Brain pericyte (primary cell): Measurements from ENCODE around the gene PCNX4.

ENCODE experiments used
- DNase-seq: peaks from one replicate; pipeline ENCODE4 v3.0.0-alpha.2; 2012; ENCODE audit warnings: low read depth, low spot score

PCNX4 gene

DNA sequence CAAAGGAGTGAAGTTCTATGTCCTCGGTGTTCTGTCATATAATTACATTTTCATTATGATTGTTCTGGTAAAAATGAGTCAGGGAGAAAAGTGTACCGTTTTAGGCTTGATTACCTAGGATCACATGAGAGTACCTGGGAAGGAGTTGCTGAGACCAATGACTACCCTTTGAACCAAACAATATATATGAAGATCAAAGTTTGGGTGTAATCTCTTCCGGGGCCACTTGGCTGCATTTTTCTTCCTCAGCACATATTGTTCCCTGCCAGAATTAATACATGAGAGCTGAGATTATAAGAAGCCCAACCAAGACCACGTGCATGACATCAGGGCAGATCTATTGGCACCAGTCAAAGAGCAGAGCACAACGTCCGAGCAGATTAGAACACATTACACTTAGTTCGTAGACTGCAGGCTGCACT lies 114.5 kb downstream of the PCNX4 start:
- no peak for DNase-seq

DNA sequence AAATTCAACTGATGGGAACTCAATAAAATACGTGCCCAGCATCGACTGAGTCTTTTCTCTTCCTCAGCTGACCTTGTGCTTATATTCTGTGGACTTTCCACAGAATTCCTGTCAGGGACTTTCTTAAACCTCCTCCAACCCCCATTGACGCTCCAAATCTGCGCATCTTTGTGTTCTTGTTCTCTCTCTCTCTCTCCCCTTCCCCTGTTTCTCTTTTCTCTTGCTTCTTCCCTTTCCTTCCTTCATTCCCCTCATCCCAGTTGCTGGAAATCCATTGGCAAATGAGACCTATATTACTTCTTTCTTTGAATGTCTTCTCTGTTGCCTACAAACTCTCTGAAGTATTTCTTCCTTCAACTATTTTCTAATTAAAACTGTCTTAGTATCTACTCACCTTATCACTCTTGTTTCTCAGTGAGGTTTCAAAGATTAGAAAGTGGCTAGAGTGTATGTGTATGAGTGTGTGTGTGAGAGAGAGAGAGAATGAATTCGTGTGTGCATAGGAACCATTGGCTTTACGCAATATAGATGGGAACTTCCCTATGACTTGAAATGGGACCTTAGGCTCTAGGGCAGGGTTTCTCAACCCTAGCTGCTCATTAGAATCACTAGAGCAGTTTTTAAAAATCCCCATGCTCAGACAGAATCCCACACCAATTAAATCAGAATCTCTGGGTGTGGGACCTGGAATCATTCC lies 115.3 kb downstream of the PCNX4 start:
- DNase-seq, result no peak

GRCh38 chr14:60210703-60211102 lies 119.0 kb downstream of the PCNX4 start:
- no peak for DNase-seq

DNA sequence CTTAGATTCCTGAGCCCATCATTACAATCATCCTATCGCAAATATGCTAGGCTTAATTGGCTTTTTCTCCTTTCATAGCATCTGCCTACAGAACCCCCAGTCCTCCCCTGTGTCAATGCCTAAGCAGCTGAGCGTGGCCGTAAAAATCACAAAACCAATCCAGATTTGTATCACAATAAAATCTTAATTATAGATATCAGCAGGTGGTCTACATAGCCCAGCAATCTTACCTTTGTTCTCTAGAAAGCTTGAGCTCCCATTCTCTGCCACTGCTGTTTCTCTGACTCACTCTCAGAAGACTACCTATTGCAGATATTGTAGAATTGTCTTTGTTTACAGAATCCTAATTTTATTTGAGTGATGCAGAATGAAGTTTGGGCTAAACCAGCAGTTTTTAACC lies 119.4 kb downstream of the PCNX4 start:
- no peak for DNase-seq

DNA sequence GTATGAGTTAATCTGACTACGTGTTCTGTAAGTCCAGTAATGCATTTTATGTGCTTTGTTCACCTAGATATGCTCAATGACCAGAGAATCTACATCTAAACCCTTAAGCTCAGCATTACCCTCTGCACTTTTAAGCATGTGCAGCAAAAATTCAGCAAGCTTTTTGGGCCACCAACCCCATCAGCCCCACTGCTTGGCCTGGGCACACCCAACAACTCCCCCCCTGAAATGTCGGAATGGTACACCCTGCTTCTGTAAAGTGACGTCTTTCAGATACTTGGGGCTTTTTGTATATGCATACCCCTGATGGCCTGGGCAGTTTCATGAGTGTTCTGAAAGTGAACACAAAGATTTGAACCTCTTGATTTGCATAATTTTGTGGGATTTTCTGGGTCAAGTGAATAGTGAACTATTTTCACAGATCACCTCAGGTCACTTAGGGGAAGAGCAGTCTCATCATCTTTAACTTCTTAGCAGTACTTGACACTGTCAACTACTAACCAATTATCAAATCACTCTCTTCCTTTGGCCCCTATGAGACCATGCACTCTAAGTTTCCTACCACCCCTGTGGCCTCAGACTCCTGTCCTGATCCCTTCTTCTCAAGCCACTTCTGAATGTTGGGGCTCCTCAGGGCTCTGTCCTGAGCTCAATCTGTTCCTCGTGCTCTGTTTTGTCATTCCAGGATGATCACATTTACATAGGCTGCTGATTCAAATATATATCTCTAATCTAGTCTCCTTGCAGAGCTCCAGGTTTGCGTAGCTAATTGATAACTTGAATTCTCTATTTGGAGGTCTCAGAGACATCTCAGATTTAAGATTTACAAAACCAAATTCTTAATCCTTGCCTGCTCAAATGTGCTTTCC lies 121.0 kb downstream of the PCNX4 start:
- no peak for DNase-seq

- DNase-seq, result no peak
Measured at GRCh38 chr14:60214003-60214402, 122.3 kb downstream of the PCNX4 start.

DNA sequence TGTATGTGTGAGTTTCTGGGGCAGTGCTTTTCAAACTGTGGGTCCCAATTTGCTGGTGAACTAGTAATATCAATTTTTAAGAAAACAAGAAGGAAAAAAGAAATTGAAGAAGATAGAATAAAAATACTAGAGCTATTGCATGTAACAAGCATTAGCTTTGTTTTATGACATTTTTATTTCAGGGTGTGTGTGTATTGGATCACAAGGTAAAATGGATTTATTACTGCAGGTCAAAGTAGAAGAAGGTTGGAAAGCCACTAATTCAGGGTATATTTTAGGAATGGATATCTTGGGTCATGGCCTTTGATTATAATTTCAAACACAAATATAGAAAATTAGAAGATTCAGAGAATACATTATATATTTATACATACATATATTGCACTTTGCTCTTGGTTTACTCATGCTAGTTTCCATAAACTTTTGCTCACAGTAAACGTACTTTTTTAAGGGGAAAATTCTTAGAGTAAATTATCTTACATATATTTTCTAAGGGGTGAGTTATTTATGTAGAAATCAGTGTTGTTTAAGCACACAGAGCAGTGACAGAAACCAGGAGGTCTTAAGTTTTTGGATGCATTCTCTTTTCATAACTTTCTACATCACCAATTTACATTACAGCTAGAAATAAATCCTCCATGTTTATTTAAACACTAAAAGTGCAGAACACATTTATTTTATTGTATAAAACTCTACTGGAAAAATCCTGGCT lies 122.8 kb downstream of the PCNX4 start:
- no peak for DNase-seq

- DNase-seq, result no peak
Measured at GRCh38 chr14:60215127-60215444, 123.4 kb downstream of the PCNX4 start.

DNA sequence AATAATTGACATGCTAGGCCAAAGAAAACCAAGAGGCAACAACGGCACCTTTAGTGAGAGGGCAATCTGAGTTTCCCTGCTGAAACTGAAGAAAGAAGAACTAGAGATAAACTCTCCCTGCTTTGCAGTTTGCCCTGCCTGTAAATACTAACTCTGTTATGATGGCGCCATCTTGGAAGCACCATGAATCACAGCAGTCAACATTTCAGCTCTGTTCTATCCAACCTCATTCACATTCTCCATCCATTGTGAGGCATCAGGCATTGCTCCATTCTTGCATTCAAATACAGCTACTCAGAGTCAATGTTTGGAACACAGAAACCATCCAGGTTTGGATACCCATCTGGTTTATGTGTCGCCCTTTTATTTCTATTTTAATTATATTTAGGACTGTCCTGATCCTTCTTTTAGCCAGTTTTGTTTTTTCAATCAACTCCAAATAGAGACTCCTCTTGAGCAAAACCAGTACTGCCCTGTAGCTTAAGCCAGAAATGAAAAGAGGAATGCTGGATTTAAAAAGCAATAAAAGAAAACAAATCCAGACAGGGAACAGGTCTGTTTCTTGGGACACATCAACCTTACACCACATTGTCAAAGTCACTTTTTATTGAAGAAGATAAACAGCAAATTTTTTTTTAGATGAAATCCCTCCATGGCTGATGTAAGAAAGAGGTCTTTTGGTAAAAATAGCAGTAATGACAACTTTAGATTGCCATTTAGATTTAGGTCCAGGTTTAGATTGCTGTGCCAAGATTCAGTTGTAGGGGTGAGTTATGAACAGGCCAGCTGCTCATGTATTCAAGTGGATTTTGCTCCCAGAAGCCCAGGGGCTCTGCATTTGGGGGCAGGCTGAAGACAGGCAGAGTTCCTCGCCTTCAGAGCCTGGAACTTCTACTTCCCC lies 124.0 kb downstream of the PCNX4 start:
- DNase-seq, result no peak

- DNase-seq, result no peak
Measured at GRCh38 chr14:60217713-60218112, 126.0 kb downstream of the PCNX4 start.
